Subcutaneous adipose tissue (tissue), 4 donors: Measurements from ENCODE around the gene TSPOAP1. TPM values are rescaled to one million over a fixed set of nuclear protein-coding genes. Genes with fewer than 3 reads are reported as not detected.

ENCODE experiments used
- total RNA-seq, 4 donors: library from RNA; depleted of rRNA; stranded (reverse); fragments of >200 nt; gene quantifications; one replicate each; pipeline ENCODE4 v1.1.0, GENCODE V29; 2016
- TF ChIP-seq, protein P1 (sequence below): fragments of 450-650 bp; IDR thresholded peaks from one replicate; pipeline ENCODE4 v1.5.1; 2016; ENCODE audit warnings: low read depth, mild to moderate bottlenecking, control low read depth, antibody characterized with exemption, moderate library complexity

The TSPOAP1 gene
- total RNA-seq, 4 donors from 2014 or later = 0.65 to 4.3 (median 1.1) TPM

DNA sequence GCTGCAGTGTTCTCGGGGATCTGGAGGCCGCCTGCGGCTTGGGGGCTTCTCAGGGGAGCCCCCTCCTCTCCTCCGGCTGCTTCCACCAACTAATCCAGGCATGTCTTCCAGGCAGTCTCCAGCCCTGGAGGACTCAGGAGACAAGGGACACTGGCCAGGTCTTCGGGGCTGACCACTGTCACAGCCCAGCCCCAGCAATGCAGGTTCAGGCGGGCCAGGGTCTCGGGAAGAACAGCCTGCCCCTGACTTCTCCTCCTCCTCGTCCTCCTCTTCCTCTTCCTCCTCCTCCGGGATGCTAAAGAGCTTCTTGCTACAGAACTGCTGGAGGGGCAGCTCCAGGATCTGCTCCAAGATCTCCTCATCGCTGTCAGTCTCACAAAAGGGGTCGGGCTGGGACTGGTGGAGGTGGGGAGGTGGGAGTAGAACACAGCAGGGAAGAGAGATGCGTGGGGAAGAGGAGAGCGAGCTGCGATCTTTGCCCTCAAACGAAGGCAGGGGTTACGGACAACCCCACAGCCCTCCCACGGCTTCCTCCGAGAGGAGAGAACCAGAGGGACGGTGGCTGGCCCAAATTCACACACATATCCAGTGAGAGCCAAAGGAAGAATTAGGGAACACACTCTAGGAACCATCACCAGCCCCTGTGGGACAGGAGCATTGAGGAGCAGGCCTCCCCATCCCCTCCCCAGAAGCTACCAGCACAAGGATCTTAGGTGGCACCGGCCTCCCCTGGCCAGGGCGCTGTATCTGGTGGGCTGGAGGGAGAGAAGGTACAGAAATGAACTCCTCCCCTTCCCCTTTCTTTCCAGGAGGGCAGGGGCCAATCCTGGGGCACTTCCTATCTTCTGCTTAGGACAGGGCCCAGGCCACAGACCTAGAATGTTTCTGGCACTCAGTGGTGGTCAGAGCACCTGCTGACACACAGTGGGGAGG, 19.3 kb downstream of the TSPOAP1 start:
- TF ChIP-seq, protein P1, sequence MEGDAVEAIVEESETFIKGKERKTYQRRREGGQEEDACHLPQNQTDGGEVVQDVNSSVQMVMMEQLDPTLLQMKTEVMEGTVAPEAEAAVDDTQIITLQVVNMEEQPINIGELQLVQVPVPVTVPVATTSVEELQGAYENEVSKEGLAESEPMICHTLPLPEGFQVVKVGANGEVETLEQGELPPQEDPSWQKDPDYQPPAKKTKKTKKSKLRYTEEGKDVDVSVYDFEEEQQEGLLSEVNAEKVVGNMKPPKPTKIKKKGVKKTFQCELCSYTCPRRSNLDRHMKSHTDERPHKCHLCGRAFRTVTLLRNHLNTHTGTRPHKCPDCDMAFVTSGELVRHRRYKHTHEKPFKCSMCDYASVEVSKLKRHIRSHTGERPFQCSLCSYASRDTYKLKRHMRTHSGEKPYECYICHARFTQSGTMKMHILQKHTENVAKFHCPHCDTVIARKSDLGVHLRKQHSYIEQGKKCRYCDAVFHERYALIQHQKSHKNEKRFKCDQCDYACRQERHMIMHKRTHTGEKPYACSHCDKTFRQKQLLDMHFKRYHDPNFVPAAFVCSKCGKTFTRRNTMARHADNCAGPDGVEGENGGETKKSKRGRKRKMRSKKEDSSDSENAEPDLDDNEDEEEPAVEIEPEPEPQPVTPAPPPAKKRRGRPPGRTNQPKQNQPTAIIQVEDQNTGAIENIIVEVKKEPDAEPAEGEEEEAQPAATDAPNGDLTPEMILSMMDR = no peak

DNA sequence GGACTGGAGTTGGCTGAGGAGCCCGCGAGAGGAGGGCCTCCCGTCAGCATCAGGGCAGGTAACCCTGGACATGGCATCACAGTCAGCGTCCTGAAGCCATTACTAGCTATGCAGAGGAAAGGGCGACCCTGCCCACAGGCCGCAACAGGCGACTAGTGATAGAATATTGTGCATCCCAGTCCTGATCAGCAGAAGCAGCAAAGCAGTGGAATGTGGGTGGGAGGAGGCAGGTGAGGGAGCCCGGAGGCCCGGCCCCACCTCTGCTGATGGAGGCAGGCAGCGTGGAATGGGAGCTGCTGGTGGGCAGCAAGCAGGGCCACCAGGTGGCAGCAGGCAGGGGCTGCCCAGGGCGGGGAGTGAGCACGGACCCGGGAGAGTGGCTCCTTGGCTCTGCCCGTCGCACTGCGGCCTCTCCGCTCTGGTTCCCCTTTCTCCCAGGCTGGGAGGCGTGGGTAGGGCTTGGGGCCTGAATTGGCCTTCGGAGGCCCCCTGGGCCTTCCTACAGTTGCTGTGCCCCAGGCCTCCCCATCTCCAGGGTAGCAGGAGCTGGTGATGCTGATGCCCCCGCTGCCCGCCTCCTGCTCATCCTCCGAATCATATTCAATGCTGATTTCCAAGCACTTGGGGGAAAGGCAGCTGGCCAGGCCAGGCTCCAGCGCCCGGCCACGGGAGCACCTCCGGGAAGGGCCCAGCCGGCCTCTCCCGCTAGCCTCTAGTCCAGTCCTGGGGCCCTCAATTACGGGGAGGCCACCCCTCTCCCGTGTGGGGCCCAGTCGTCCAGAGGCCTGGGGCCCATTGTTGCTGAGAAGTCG, 20.2 kb downstream of the TSPOAP1 start:
- TF ChIP-seq, protein P1 = no peak

DNA sequence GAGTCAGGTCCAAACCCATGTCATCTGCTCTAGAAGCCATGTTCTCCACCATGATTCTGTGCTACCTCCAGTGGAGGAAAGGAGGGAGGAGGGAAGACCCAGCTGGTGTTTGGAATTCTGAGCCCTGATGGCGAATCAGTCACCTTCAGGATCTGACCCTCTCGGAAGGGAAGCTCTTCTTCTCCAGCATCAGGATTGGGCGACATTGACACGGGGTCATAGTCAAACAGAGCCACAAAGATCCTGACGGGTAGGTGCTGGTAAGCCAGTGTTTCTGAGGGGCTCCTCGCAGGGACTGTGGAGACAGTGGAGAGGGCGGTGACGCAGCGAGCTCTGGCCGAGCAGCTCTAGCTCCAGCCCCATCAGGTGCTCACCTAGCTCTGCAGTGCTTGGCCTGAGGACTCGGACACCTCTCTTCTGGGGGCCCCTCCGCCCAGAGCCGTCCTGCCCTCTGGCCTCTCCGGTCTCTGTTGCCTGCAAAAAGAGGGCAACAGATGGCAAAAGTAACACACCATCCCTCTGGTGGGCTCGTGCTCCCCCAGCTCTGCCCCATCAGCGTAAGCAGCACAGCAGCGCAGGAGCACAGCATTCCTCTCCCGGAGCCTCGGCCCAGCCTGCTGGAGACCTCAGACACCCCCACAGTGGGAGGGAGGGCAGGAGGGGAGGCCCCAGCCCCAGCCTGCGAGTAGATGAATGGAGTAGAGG, 21.0 kb downstream of the TSPOAP1 start:
- TF ChIP-seq, protein P1 = no peak

DNA sequence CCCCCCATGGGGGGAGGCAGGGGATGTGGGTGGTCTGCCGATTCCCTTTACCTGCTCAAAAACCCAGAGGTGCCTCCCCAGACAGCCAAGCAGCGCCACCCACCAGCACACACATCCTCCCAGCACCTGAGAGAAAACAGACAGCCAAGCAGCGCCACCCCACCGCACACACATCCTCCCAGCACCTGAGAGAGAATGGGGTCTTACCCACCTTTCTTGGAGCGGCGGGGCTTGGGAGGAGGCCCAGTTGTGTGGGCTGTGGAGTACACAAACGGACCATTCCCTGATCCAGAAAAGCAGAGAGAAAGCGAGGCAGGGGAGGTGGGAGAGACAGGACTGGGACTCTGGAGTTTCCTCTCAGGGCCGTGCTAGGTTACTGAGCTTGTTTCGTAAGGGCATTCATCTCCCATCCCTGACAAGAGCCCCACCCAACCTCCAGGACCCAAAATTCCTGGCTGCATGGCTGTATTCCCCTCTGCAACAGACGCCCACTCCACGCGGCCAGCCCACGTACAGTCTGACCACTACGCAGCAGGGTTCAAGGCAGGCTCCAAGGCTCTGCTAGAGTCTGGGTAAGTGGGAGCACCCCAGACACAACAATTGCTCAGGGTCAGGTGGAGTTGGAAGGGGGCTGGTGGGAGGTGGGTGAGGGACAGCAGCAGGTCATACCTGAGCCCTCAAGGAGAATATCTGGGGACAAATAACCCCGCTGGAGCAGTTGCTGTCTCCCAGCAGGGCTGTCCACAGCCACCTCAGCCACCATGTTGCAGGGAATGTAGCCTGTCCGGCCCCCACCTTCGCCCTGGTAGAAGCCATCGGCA, 22.3 kb downstream of the TSPOAP1 start:
- TF ChIP-seq, protein P1 = no peak

DNA sequence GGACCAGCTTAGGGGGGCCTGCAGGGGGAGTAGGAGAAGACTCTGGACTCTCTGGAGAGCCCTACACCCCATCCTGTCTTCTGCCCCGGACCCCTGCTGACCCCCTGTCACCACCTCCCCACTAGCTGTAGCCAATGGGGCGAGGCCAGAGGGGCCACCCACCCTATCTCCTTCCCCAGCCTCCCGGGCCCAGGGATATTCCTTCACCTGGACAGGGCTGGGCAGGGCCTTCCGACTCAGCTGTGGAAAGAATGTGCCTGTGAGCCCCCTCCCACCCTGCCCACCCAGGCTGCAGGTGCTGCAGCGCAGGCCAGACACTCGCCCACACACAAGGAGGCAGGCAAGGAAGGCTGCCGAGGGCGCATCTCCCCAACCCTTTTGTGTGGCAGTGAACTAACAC, 23.0 kb downstream of the TSPOAP1 start:
- TF ChIP-seq, protein P1 = no peak

DNA sequence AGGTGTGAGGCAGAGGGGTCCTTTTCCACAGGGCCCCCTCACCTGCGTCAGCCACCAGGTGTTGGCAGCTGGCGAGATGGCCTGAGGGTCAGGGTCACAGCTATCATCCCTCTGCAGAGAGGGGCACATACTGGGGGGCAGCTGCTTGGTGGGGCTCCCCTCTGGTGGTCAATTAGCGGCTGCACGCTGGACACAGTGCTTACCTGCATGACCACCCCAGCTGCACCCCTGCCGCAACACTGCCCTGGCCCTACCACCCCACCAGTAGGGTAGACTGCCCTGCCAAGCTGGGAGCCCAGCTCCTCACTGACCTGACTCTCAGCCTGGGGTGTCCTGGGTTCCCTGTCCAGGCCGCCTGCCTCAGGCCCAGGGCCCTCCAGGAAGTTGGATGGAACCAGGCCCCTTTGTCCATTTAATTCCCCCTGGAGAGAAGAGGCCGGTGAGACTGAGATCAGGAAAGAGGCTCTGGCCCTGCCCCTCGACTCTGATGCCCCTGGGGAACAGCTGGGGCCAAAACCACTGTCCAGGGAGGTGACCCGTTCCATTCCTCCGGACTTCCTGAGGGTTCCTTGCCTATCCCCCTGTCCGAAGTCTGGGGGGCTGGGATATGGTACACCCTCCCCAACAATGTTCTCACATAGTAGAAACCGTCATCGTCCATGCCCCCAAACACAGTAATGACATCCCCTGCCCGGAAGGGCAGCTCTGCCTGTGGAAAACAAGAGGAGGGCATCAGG, 23.7 kb downstream of the TSPOAP1 start:
- TF ChIP-seq, protein P1 = no peak
